ENCODE measurements around the gene MC1R.

Gene MC1R

GRCh38 chr16:89905511-89906139 is 13.0 kb upstream of the MC1R start:
- TF ChIP-seq CTCF (IDR thresholded peaks at IDR 0.05; ENCODE audit: low read depth, low read length, missing control alignments): no peak
- DNase-seq (ENCODE audit: extremely low read depth, low read depth): no peak
- no peak overlapping the region for H3K4me3 ChIP-seq (replicated peaks; ENCODE audit: low read depth, low read length)

GRCh38 chr16:89906140-89907025 is 12.3 kb upstream of the MC1R start:
- no peak overlapping the region for H3K4me3 ChIP-seq (replicated peaks; ENCODE audit: low read depth, low read length)
- DNase-seq (ENCODE audit: extremely low read depth, low read depth): no peak
- no peak for TF ChIP-seq CTCF (IDR thresholded peaks at IDR 0.05; ENCODE audit: low read depth, low read length, missing control alignments)

GRCh38 chr16:89907055-89907814 is 11.4 kb upstream of the MC1R start:
- H3K4me3 ChIP-seq (replicated peaks; ENCODE audit: low read depth, low read length): no peak overlapping the region
- no peak for TF ChIP-seq CTCF (IDR thresholded peaks at IDR 0.05; ENCODE audit: low read depth, low read length, missing control alignments)
- DNase-seq (ENCODE audit: extremely low read depth, low read depth): no peak

GRCh38 chr16:89908236-89908635 is 10.4 kb upstream of the MC1R start:
- no peak overlapping the region for H3K4me3 ChIP-seq (replicated peaks; ENCODE audit: low read depth, low read length)
- TF ChIP-seq CTCF (IDR thresholded peaks at IDR 0.05; ENCODE audit: low read depth, low read length, missing control alignments): no peak
- DNase-seq (ENCODE audit: extremely low read depth, low read depth): no peak

GRCh38 chr16:89909777-89910716 is 8.6 kb upstream of the MC1R start:
- no peak overlapping the region for H3K4me3 ChIP-seq (replicated peaks; ENCODE audit: low read depth, low read length)
- TF ChIP-seq CTCF (IDR thresholded peaks at IDR 0.05; ENCODE audit: low read depth, low read length, missing control alignments): peak; percentile 92
- no peak for DNase-seq (ENCODE audit: extremely low read depth, low read depth)

Data from HFF-Myc (cell line).